Erythroblast (primary cell): ENCODE measurements around the gene TMC1.

ENCODE experiments used
- GATA1 ChIP-seq: IDR thresholded peaks from 2 replicates; pipeline ENCODE4 v1.6.1; 2011; ENCODE audit warnings: low read depth, mild to moderate bottlenecking, control low read depth, low read length, moderate library complexity
- POLR2A ChIP-seq: IDR thresholded peaks from 2 replicates; pipeline ENCODE4 v1.6.1; 2011; ENCODE audit warnings: mild to moderate bottlenecking, low read length

DNA sequence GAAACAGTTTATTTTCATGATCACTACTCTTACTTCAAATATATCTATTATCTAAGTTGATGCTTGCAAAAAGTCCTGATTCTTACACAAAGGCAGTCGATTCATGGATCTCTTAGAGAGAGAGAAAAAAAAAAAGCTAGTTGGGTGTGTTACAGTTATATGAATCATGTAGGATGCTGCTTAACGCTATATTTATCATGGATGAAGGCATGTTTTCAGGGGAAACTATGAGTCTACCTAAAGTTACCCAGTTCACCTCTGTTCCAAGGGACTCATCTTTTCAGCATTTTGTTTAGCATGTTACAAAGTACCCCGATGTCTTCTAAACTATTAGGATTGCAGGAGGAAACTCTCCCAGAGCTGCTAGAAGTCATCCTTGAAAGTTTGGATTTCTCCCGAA lies 13.5 kb downstream of the TMC1 start:
- TF ChIP-seq POLR2A (no peak), GATA1 (no peak)
